GM19240 (cell line): ENCODE measurements around the gene RGS7BP.
"Not testable (repeated sequence)": the region's sequence is repeated elsewhere in the genome, so short reads cannot be mapped to it uniquely, and the experiment has no call there.

Experiments used
- DNase-seq: peaks from one replicate; pipeline ENCODE4 v3.0.0; 2011; ENCODE audit warnings: low spot score; ENCODE audit not compliant: insufficient read length

Gene RGS7BP

DNA sequence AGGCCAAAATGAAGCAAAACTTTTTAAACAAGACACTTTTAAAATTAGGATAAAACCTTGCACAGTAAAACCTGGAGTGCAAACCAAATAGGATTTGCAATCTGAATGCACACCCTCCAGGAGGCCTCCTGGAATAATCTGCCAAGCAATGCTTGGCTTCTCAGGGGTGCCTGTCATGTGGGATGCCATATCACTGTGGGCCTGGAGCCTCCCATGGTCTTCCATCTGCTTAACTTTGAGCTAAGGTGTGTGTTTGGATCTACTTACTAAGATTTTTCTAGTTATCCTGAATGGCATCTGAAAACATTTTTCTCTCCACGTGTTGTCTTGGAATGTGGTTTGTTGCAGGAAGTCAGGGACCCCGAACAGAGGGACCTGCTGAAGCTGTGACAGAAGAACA, 52.1 kb downstream of the RGS7BP start:
- DNase-seq, result no peak

GRCh38 chr5:64558641-64559040, 52.8 kb downstream of the RGS7BP start:
- DNase-seq, result not testable (repeated sequence)

- no peak for DNase-seq
Observed at GRCh38 chr5:64566310-64566916, 60.6 kb downstream of the RGS7BP start.

- DNase-seq, result no peak
Observed at GRCh38 chr5:64569858-64570257, 64.0 kb downstream of the RGS7BP start.

DNA sequence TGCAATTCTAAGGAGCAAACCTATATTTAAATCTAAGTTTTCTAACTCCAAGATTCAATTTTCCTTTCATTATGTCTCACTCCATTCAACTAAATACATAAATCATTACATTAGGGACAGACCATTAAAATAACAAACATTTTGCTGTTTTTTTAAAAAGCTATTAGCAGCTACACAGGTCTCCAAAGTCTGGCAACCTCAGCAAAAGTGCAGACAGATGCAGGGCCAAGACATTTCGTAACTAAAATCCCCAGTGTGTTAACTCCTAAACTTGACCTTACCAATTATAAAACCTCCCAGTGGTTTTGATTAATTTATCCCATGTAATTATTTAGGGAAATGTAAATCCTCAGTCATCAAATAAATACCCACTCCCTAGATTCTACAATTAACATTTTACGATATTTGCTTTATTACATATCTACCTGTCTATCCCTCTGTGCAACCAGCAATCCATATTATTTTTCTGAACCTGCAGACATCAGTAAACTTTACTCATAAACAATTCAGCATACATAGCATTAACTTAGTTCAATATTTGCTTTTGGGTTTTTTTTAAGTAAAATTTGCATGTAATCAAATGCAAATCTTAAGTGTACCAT, 64.7 kb downstream of the RGS7BP start:
- DNase-seq, result no peak

GRCh38 chr5:64575561-64575960, 69.7 kb downstream of the RGS7BP start:
- DNase-seq, result no peak

DNA sequence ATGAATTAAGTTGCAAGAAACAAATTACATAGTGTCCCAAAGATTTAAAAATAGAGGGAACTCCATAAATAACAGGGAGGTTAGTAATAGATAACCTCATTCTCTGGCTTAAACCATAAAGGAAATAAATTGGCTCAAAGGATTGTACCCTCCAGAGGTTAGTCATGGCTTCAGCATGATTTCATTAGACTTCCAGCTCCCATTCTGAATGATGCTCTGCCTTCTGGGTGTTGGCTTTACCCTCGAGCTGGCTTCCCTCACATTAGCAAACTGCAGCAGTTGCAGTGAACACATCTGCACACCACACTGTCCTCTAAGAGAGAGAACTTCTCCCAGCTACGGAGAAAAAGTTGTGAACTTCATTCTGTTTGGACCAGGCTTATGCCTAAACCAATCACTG, 70.4 kb downstream of the RGS7BP start:
- DNase-seq, result no peak

DNA sequence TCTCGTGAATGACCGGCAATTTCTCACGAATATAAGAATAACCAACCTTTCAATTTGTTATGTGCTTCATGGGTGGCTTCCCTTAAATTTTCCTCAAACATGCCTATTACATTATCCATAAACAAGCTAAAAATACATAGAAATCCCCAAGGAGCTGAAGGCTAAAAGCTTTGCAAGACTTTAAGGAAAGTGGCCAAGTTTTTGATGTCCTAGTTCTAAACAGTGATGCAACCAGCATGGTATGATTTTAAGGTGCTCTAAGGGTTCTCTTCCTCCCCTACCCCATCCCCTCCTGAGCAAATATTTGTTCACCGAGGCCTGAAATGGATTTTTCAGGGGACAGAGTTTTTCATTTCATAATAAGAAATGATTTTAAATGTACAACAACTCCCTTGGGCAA, 79.8 kb downstream of the RGS7BP start:
- DNase-seq, result no peak

DNA sequence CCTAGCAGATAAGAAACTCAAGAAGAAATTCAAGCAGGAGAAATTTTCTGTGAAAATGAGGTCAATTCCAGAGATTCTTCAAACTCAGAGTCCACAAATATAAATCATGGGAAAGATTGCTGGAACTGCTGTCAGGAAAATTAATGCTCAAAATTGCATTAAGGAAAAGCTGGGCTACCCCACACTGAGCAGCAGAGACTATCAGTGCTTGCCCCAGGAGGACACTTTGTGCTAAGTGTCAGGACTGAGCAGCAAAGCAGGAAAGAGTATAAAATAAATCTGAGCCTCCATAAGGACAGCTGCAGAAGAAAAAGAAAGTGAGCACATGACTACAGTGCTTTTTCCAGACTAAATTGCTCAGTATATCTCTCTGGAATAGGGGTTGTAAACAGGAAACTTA, 81.6 kb downstream of the RGS7BP start:
- no peak for DNase-seq

- no peak for DNase-seq
Observed at GRCh38 chr5:64592730-64593341, 87.0 kb downstream of the RGS7BP start.

DNA sequence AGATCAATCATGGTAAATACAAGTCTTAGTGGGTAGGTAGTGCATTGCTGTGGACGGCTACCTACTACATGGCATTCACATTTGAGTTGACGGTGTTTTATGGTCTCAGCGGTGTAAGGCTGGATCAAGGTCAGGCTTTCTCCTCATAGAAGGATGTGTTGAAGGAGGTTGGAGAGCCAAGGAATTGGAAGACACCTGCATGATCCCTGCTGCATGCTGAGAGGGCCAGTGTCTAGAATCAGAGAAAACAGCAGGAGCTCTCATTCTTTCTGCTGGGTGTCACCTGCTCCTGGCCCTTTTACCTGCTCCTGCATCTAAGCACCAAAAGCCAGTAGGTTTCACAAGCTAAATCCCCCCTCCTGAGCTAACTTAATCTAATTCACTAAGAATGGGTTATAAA, 88.2 kb downstream of the RGS7BP start:
- DNase-seq, result no peak

DNA sequence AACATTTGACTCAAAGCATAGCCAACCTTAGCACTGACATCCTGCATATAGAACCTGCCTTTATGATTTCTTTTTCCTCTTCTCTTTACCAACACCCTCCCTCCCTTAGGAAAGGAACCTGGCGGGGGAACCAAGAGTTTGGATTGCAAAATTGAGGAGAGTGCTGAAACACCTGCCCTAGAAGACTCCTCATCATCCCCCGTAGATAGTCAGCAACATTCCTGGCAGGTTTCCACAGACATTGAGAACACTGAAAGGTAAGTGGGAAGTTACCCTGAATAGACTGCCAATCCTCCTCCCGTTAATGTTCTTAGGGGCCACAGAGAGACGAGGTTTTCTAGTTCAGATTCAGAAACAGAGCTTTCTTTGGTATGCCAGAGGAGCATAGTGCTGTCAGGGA, 88.8 kb downstream of the RGS7BP start:
- no peak for DNase-seq

- DNase-seq, result no peak
Observed at GRCh38 chr5:64595031-64595855, 89.4 kb downstream of the RGS7BP start.

GRCh38 chr5:64599226-64599625, 93.4 kb downstream of the RGS7BP start:
- no peak for DNase-seq

DNA sequence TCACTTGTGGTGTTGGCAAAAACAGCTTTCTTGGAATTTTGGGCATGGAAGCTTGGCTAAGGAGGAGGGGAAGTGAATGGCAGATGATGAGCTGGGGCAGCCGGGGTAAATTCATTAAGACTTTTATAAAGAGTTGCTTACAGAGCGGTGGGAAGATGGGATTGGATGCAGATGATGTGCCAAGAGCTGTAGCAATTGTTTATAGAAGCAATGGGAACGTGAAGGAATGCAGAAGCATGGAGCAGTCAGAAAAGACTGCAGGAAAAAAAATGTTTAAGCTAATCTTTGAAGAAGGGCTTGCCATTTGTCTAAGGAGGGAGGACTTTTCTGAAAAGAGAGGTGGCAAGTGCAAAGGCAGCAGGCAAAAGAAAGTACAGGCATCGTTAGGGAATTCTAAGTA, 97.9 kb downstream of the RGS7BP start:
- DNase-seq, result no peak

DNA sequence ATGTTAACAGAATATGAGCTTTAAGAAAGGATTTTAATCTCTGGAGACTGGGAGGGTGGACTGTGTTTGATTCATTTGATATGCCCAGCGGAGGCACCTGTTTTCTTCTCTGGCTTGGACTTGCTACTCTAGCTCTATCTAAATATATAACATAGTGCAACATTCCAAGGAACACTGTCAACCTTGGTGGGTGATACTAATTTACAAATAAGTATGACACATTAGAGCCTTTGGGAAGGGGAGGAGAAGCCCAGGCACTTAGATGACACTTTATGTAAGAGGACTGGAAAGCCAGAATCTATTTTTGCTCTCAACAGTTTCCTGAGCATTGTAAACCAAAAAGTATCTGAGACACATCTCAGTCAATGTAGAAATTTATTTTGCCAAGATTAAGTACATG, 101.1 kb downstream of the RGS7BP start:
- DNase-seq, result no peak

GRCh38 chr5:64612344-64612961, 106.6 kb downstream of the RGS7BP start:
- DNase-seq, result peak; percentile 8

DNA sequence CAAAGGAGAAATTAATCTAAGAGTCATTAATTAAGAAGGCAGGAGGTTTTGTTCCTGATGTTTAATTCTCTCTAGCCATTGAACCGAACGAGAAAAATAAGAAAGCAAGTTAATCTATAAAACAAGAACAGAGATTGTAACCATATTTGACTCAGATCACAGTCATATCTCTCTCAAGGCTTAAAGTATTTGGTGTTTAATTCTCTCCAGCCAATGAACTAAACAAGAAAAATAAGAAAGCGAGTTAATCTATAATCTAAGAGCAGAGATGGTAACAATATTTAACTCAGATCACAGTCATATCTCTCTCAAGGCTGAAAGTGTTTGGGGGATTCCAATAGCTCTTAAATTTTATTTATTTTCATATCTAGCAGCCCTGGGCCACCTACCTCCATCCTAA, 110.1 kb downstream of the RGS7BP start:
- DNase-seq, result no peak

DNA sequence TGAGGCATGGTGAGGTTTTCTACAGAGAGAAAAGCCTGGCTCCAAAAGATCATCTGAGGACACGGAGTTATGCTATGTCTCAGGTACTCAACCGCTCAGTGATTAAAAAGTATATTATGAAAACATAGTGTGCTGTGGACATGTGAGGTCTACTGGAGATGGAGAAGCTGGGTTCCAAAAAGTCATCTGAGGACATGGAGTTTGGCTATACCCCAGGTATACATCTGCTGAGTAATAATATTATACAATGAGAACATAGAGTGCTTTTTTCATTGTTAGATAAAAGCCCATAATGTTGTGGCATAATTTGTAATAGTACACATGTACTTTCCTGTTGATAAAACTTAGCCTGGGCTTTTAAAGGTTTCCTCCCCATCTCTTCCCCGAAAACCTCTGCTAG, 113.8 kb downstream of the RGS7BP start:
- DNase-seq, result no peak

- DNase-seq, result no peak
Observed at GRCh38 chr5:64622991-64623390, 117.2 kb downstream of the RGS7BP start.

DNA sequence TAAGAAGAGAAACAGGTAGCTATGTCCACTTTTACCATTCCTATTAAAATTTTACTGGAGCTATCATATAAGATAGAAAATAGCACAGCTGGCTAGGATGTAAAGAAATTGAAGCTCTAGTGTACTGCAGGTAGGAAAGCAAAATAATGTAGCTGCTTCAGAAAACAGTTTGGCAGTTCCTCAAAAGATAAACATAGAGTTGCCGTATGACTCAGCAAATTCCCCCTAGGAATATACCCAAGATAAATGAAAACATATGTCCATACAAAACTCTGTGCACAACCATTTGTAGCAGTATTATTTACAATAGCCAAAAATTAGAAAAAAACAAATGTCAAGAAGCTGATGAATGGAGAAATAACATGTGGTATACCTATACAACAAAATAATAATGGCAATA, 119.9 kb downstream of the RGS7BP start:
- no peak for DNase-seq

GRCh38 chr5:64628901-64629300, 123.1 kb downstream of the RGS7BP start:
- no peak for DNase-seq
